GM12892 (cell line): ENCODE measurements around the gene SCFD2.

Experiments
- DNase-seq: peaks from one replicate; pipeline ENCODE4 v3.0.0; 2011; ENCODE audit not compliant: insufficient read length
- FAIRE-seq: peaks from 2 replicates; lab custom pipeline; 2011; peaks lifted over from hg19 to GRCh38; lab: Jason Lieb, UNC
- POLR2A ChIP-seq: IDR thresholded peaks from 2 replicates; pipeline ENCODE4 v1.6.1; 2011; ENCODE audit warnings: low read depth, low read length, control low read depth
- POLR2AphosphoS5 ChIP-seq: IDR thresholded peaks from 2 replicates; pipeline ENCODE4 v1.6.1; 2011; ENCODE audit warnings: low read depth, low read length, control low read depth
- TAF1 ChIP-seq: IDR thresholded peaks from 2 replicates; pipeline ENCODE4 v1.6.1; 2011; ENCODE audit warnings: low read depth, mild to moderate bottlenecking, control low read depth, low read length, borderline replicate concordance

SCFD2 gene

GRCh38 chr4:52825460-52826090 is 540.3 kb downstream of the SCFD2 start:
- FAIRE-seq (no peak), DNase-seq (no peak)
- no peak for TF ChIP-seq POLR2AphosphoS5
- TF ChIP-seq POLR2A = no peak
- TF ChIP-seq TAF1 = no peak

GRCh38 chr4:52824603-52825459 is 541.0 kb downstream of the SCFD2 start:
- FAIRE-seq (no peak), DNase-seq (no peak)
- no peak for TF ChIP-seq POLR2AphosphoS5
- no peak for TF ChIP-seq TAF1
- TF ChIP-seq POLR2A = no peak

GRCh38 chr4:52824270-52824602 is 541.6 kb downstream of the SCFD2 start:
- FAIRE-seq (no peak), DNase-seq (no peak)
- TF ChIP-seq TAF1 = no peak
- TF ChIP-seq POLR2AphosphoS5 = no peak
- no peak for TF ChIP-seq POLR2A

- no peak for TF ChIP-seq TAF1
- no peak for TF ChIP-seq POLR2A
- TF ChIP-seq POLR2AphosphoS5 = no peak
- DNase-seq (no peak), FAIRE-seq (no peak)
Measured at GRCh38 chr4:52823702-52824092, 542.2 kb downstream of the SCFD2 start.
